ENCODE results near the gene ZBTB46. TPM values are rescaled to one million over a fixed set of nuclear protein-coding genes. Genes with fewer than 3 reads are reported as not detected.
"Not testable (repeated sequence)": the region's sequence is repeated elsewhere in the genome, so short reads cannot be mapped to it uniquely, and the experiment has no call there.

The ZBTB46 gene
- 1 to 10 TPM; 9.3 to 9.9 TPM for total RNA-seq

GRCh38 chr20:63830841-63831588, at the start of gene ZBTB46:
TSS of gene ZBTB46 (minus strand) at chr20:63831264. CDS start at chr20:63790757, 40,507 bp downstream.
- no peak within 1 kb of the TSS for H3K27ac ChIP-seq
- H3K4me1 ChIP-seq (ENCODE audit: control insufficient read depth in 1 of 2, low read depth in 2 of 2): peaks cover 9 to 46% of the 10 kb centered on the region in 2 donors
- DNase-seq (ENCODE audit: low spot score) (no peak), ATAC-seq (ENCODE audit: insufficient number of reproducible peaks, low FRiP score, low read depth) (no peak)
- H3K4me3 ChIP-seq: peak within 1 kb of the TSS; percentile 71
- no peaks in the 10 kb centered on the region for H3K9me3 ChIP-seq
- H3K36me3 ChIP-seq: no peaks in the 10 kb centered on the region
- TF ChIP-seq CTCF (IDR thresholded peaks at IDR 0.05): no peak
- H3K27me3 ChIP-seq (replicated peaks; ENCODE audit: insufficient read depth): no peaks in the 10 kb centered on the region

GRCh38 chr20:63878899-63879663, 48.0 kb upstream of the ZBTB46 start:
- Histone ChIP-seq H3K4me3 (no peak overlapping the region), H3K4me1 (ENCODE audit: control insufficient read depth in 1 of 2, low read depth in 2 of 2) (no peaks in the 10 kb centered on the region), H3K27ac (no peak overlapping the region), H3K27me3 (replicated peaks; ENCODE audit: insufficient read depth) (no peaks in the 10 kb centered on the region), H3K36me3 (peaks cover 58% of the 10 kb centered on the region), H3K9me3 (no peaks in the 10 kb centered on the region)
- TF ChIP-seq CTCF (IDR thresholded peaks at IDR 0.05): no peak
- no peak for ATAC-seq (ENCODE audit: insufficient number of reproducible peaks, low FRiP score, low read depth)
- DNase-seq (ENCODE audit: low spot score): no peak

- peaks cover 0 to 3% of the 10 kb centered on the region in 2 donors for H3K4me1 ChIP-seq (ENCODE audit: control insufficient read depth in 1 of 2, low read depth in 2 of 2)
- H3K36me3 ChIP-seq: peaks cover 60% of the 10 kb centered on the region
- H3K27ac ChIP-seq: no peak overlapping the region
- H3K9me3 ChIP-seq: no peaks in the 10 kb centered on the region
- ATAC-seq (ENCODE audit: insufficient number of reproducible peaks, low FRiP score, low read depth) (no peak), DNase-seq (ENCODE audit: low spot score) (no peak)
- H3K4me3 ChIP-seq: no peak overlapping the region
- TF ChIP-seq CTCF (IDR thresholded peaks at IDR 0.05): no peak
- H3K27me3 ChIP-seq (replicated peaks; ENCODE audit: insufficient read depth): no peaks in the 10 kb centered on the region
Observed at GRCh38 chr20:63877755-63878470, 46.8 kb upstream of the ZBTB46 start.

- Histone ChIP-seq H3K4me3 (no peak overlapping the region), H3K27ac (no peak overlapping the region), H3K9me3 (no peaks in the 10 kb centered on the region), H3K4me1 (ENCODE audit: control insufficient read depth in 1 of 2, low read depth in 2 of 2) (peaks cover 0 to 3% of the 10 kb centered on the region in 2 donors), H3K36me3 (peaks cover 55% of the 10 kb centered on the region), H3K27me3 (replicated peaks; ENCODE audit: insufficient read depth) (no peaks in the 10 kb centered on the region)
- ATAC-seq (ENCODE audit: insufficient number of reproducible peaks, low FRiP score, low read depth) (no peak), DNase-seq (ENCODE audit: low spot score) (no peak)
- no peak for TF ChIP-seq CTCF (IDR thresholded peaks at IDR 0.05)
Observed at GRCh38 chr20:63876489-63877036, 45.5 kb upstream of the ZBTB46 start.

- H3K4me3 ChIP-seq; H3K27ac ChIP-seq; H3K9me3 ChIP-seq; H3K27me3 ChIP-seq (replicated peaks; ENCODE audit: insufficient read depth); DNase-seq (ENCODE audit: low spot score); ATAC-seq (ENCODE audit: insufficient number of reproducible peaks, low FRiP score, low read depth); H3K4me1 ChIP-seq (ENCODE audit: control insufficient read depth in 1 of 2, low read depth in 2 of 2): not testable (repeated sequence)
- H3K36me3 ChIP-seq: peaks cover 67% of the 10 kb centered on the region
Observed at GRCh38 chr20:63874241-63874640, 43.2 kb upstream of the ZBTB46 start.
